Measurements from ENCODE around the gene TNFRSF21. TPM values are rescaled to one million over a fixed set of nuclear protein-coding genes. Genes with fewer than 3 reads are reported as not detected.
"Not testable (repeated sequence)": the region's sequence is repeated elsewhere in the genome, so short reads cannot be mapped to it uniquely, and the experiment has no call there.

Gene TNFRSF21
- total RNA-seq, 2 experiments from 2014 or later = 0.27 TPM

DNA sequence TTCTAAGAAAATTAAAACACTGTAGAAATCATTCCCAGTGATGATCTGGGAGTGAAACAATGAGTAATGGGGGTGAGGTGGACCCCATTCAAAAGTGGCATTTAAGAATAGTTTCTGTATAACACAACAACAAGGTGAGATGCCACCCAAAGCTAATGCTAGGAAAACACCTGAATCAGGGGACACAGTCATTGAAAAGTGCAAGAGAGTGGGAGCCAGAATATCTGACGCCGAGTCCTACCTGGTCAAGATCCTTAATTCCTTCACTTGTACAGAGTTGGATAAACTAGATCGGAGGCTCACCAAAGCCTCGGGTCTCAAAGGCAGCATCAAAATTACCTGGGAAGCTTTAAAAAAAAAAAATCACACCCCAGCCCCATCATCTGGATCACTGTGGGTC is 17.7 kb downstream of the TNFRSF21 start:
- H3K27me3 Mint-ChIP-seq = peaks cover 7% of the 10 kb centered on the region
- no peaks in the 10 kb centered on the region for H3K4me1 Mint-ChIP-seq
- DNase-seq = no peak
- CTCF ChIA-PET = no interaction called here
- H3K4me3 Mint-ChIP-seq = no peak overlapping the region
- H3K9me3 Mint-ChIP-seq = peaks cover 8% of the 10 kb centered on the region
- POLR2A ChIA-PET = no interaction called here
- peaks cover 2% of the 10 kb centered on the region for H3K36me3 Mint-ChIP-seq (ENCODE audit: low read depth)
- no peak overlapping the region for H3K27ac Mint-ChIP-seq

DNA sequence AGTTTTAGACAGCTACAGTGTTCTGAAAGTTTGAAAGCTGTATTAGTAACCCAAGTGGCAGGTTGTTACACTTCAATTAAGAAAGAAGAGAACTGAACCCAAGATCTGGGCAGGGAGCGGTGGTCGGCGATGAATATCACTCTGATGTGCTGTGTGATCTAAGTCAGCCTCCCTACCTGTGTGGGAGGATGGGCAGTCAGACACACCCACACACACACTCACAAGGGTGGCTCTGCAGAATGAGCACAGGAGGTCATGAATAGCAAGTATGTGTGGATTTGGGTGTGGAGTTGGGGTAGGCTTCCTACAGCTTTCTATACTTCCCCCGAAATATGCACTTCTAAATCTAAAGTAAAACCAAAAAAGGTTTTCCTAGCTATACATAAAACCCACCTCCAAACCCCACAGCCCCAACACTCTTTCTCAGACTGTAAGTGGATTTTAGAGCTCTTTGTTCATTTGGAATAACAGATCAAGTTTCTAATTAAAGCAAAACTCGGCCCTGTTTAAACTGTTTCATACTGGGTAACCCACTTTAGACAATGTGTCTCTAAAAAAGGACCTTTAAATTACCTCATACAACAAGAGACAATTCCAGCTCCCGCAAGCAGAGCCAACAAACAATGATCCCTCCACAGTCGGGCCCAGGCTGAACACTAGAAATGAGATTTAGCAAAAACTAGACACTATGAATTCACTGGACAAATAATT is 19.4 kb downstream of the TNFRSF21 start:
- Mint-ChIP-seq H3K4me1 (no peaks in the 10 kb centered on the region), H3K4me3 (no peak overlapping the region), H3K27ac (no peak overlapping the region), H3K27me3 (peaks cover 5% of the 10 kb centered on the region), H3K9me3 (peaks cover 8% of the 10 kb centered on the region), H3K36me3 (ENCODE audit: low read depth) (peaks cover 2% of the 10 kb centered on the region)
- DNase-seq = no peak
- CTCF ChIA-PET = no interaction called here
- POLR2A ChIA-PET = no interaction called here

GRCh38 chr6:47288267-47289090 is 21.2 kb downstream of the TNFRSF21 start:
- H3K36me3 Mint-ChIP-seq (ENCODE audit: low read depth) = peaks cover 2% of the 10 kb centered on the region
- no peak for DNase-seq
- ChIA-PET CTCF (no interaction called here), POLR2A (no interaction called here)
- H3K4me3 Mint-ChIP-seq = no peak overlapping the region
- peaks cover 5% of the 10 kb centered on the region for H3K27me3 Mint-ChIP-seq
- H3K4me1 Mint-ChIP-seq = no peaks in the 10 kb centered on the region
- no peak overlapping the region for H3K27ac Mint-ChIP-seq
- peaks cover 8% of the 10 kb centered on the region for H3K9me3 Mint-ChIP-seq

- Mint-ChIP-seq H3K27ac (no peak overlapping the region), H3K4me1 (no peaks in the 10 kb centered on the region), H3K9me3 (peaks cover 7% of the 10 kb centered on the region), H3K36me3 (ENCODE audit: low read depth) (peaks cover 1% of the 10 kb centered on the region), H3K27me3 (peaks cover 2% of the 10 kb centered on the region), H3K4me3 (no peak overlapping the region)
- ChIA-PET CTCF (interaction anchor here (0.7 kb wide), 1 partner anchor 22 kb away, joined by 4 read pairs; no protein-coding TSS in a partner anchor), POLR2A (no interaction called here)
- DNase-seq = no peak
These were observed 23.4 kb downstream of the TNFRSF21 start for GRCh38 chr6:47286301-47286700.

GRCh38 chr6:47283993-47284392 is 25.7 kb downstream of the TNFRSF21 start:
- no peak overlapping the region for H3K4me3 Mint-ChIP-seq
- no peak for DNase-seq
- ChIA-PET POLR2A (no interaction called here), CTCF (no interaction called here)
- no peaks in the 10 kb centered on the region for H3K4me1 Mint-ChIP-seq
- no peaks in the 10 kb centered on the region for H3K27me3 Mint-ChIP-seq
- H3K27ac Mint-ChIP-seq = no peak overlapping the region
- H3K36me3 Mint-ChIP-seq (ENCODE audit: low read depth) = no peaks in the 10 kb centered on the region
- H3K9me3 Mint-ChIP-seq = no peaks in the 10 kb centered on the region

DNA sequence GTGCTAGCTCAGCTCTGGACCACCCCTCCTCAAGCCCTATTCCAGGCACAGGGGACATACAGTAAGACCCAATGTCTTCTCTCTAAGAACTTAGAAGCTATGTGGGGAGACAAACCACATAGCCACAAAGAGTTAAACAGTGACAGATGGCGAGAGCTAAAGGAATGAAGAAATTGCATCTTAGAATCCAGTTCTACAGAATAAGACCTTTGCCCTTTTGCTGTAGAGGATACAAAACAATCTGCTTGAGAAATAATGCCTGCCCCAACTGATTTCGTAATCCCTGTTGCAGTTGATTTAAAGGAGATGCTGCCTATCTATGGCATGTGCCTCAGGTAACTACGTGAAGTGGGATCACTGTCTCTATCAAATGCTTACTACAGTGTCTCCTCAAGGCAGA is 31.2 kb downstream of the TNFRSF21 start:
- no peak for DNase-seq
- Mint-ChIP-seq H3K4me1 (no peaks in the 10 kb centered on the region), H3K27ac (no peak overlapping the region), H3K36me3 (ENCODE audit: low read depth) (no peaks in the 10 kb centered on the region), H3K4me3 (no peak overlapping the region), H3K27me3 (no peaks in the 10 kb centered on the region), H3K9me3 (no peaks in the 10 kb centered on the region)
- CTCF ChIA-PET = interaction anchor here (1.0 kb wide), 1 partner anchor 27 kb away, joined by 3 read pairs; no protein-coding TSS in a partner anchor
- POLR2A ChIA-PET = no interaction called here

- no peaks in the 10 kb centered on the region for H3K36me3 Mint-ChIP-seq (ENCODE audit: low read depth)
- no peaks in the 10 kb centered on the region for H3K4me1 Mint-ChIP-seq
- H3K4me3 Mint-ChIP-seq = no peak overlapping the region
- CTCF ChIA-PET = interaction anchor here (1.0 kb wide), 1 partner anchor 28 kb away, joined by 3 read pairs; no protein-coding TSS in a partner anchor
- no peaks in the 10 kb centered on the region for H3K9me3 Mint-ChIP-seq
- POLR2A ChIA-PET = no interaction called here
- H3K27me3 Mint-ChIP-seq = no peaks in the 10 kb centered on the region
- DNase-seq = no peak
- H3K27ac Mint-ChIP-seq = no peak overlapping the region
These were observed 32.0 kb downstream of the TNFRSF21 start for GRCh38 chr6:47277702-47278101.

- no peaks in the 10 kb centered on the region for H3K9me3 Mint-ChIP-seq
- no peaks in the 10 kb centered on the region for H3K4me1 Mint-ChIP-seq
- H3K27ac Mint-ChIP-seq = no peak overlapping the region
- no peak overlapping the region for H3K4me3 Mint-ChIP-seq
- no peaks in the 10 kb centered on the region for H3K27me3 Mint-ChIP-seq
- POLR2A ChIA-PET = no interaction called here
- CTCF ChIA-PET = interaction anchor here (1.1 kb wide), 1 partner anchor 27 kb away, joined by 3 read pairs; no protein-coding TSS in a partner anchor
- DNase-seq = no peak
- H3K36me3 Mint-ChIP-seq (ENCODE audit: low read depth) = no peaks in the 10 kb centered on the region
These were observed 33.3 kb downstream of the TNFRSF21 start for GRCh38 chr6:47276377-47276776.

DNA sequence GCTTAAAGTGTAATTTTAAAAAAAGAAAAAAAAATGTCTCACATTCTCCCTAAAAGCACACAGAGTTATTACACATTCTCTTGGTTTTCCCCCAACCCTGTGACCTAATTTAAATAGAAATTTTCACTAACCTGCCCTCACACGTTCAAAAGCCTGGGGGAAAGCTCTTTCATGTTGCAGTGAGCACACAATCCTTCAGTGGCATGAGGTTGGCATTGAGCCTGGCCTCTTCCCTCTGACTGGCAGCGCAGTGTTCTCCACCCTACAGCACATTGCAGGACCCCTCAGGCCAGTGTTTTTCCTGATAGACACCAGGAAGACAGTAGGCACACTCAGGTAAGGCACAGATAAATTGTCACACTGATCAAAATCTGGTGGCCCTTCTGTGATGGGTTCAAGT is 34.1 kb downstream of the TNFRSF21 start:
- Mint-ChIP-seq H3K4me3 (no peak overlapping the region), H3K27me3 (no peaks in the 10 kb centered on the region), H3K4me1 (no peaks in the 10 kb centered on the region), H3K9me3 (no peaks in the 10 kb centered on the region), H3K36me3 (ENCODE audit: low read depth) (no peaks in the 10 kb centered on the region), H3K27ac (no peak overlapping the region)
- CTCF ChIA-PET = interaction anchor here (1.1 kb wide), 1 partner anchor 27 kb away, joined by 3 read pairs; no protein-coding TSS in a partner anchor
- POLR2A ChIA-PET = no interaction called here
- DNase-seq = no peak

- H3K4me1 Mint-ChIP-seq; H3K36me3 Mint-ChIP-seq (ENCODE audit: low read depth); H3K4me3 Mint-ChIP-seq; H3K9me3 Mint-ChIP-seq; H3K27ac Mint-ChIP-seq; CTCF ChIA-PET; DNase-seq; H3K27me3 Mint-ChIP-seq; POLR2A ChIA-PET: not testable (repeated sequence)
These were observed 34.6 kb downstream of the TNFRSF21 start for GRCh38 chr6:47275132-47275531.

DNA sequence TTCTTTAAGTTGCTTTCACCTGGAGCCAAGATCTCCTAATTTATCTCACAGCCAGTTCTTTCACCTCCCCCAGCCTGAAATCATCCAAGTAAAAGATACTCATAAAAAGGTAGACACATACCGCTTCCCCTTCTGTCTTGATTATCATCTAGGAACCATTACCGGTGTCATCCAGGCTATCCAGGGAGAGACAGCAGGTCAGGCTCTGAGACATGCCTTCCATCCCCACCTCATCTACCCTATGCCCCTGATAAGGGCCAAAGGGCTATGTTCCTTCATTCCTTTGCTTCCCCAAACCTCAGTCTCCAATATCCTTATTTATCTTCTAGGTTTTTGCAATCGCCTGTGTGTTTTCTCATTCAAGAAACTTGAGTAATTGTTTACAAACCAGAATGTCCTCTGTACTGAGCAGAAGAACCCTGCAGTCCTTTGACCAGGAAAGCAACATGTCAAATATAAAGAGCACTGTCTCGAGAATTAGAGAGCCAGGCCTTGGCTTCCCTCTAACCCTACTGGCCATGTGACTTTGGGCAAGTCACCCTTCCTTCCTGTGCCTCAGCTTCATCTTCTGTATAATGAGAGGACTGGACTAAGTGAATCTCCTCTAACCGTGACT is 41.0 kb downstream of the TNFRSF21 start:
- CTCF ChIA-PET = interaction anchor here (0.6 kb wide), 1 partner anchor 112 kb away, joined by 6 read pairs; no protein-coding TSS in a partner anchor
- no peak overlapping the region for H3K27ac Mint-ChIP-seq
- no peaks in the 10 kb centered on the region for H3K9me3 Mint-ChIP-seq
- no peak overlapping the region for H3K4me3 Mint-ChIP-seq
- DNase-seq = no peak
- POLR2A ChIA-PET = no interaction called here
- no peaks in the 10 kb centered on the region for H3K27me3 Mint-ChIP-seq
- H3K36me3 Mint-ChIP-seq (ENCODE audit: low read depth) = no peaks in the 10 kb centered on the region
- H3K4me1 Mint-ChIP-seq = no peaks in the 10 kb centered on the region

GRCh38 chr6:47267301-47267700 is 42.4 kb downstream of the TNFRSF21 start:
- Mint-ChIP-seq H3K36me3 (ENCODE audit: low read depth) (no peaks in the 10 kb centered on the region), H3K4me1 (no peaks in the 10 kb centered on the region), H3K27ac (no peak overlapping the region), H3K4me3 (no peak overlapping the region), H3K27me3 (no peaks in the 10 kb centered on the region), H3K9me3 (no peaks in the 10 kb centered on the region)
- no peak for DNase-seq
- POLR2A ChIA-PET = no interaction called here
- CTCF ChIA-PET = no interaction called here

DNA sequence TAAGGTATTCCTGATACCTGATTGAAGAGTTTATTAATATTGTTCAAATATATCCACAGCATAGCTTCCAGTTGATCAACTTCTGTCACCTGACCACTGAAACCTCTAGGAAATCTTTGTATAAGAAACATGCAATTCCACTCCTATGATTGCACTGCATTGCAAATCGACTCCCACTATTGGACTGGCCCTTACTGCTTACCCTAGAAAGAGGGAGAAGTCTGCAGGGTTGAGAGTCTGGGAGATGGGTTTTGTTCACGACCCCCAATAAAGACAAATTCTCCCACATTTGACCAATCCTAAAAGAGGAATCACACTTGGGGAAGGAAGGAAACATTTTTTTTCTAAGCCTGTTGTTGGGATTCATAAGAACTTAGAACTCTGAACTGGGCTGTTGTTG is 43.7 kb downstream of the TNFRSF21 start:
- H3K4me3 Mint-ChIP-seq = no peak overlapping the region
- no peak overlapping the region for H3K27ac Mint-ChIP-seq
- no peak for DNase-seq
- no peaks in the 10 kb centered on the region for H3K9me3 Mint-ChIP-seq
- CTCF ChIA-PET = no interaction called here
- no peaks in the 10 kb centered on the region for H3K36me3 Mint-ChIP-seq (ENCODE audit: low read depth)
- POLR2A ChIA-PET = no interaction called here
- no peaks in the 10 kb centered on the region for H3K27me3 Mint-ChIP-seq
- no peaks in the 10 kb centered on the region for H3K4me1 Mint-ChIP-seq

Measured in activated CD4-positive, alpha-beta T cell treated with anti-CD3 and anti-CD28 coated beads, Interleukin-2, amount 10 ng/mL, durations not matched to agents 7 days and 5 days (primary cell).